Right hindlimb (tissue), 1 donor: ENCODE data around the gene ARHGAP40.

Source experiments
- DNase-seq: peaks from one replicate; pipeline ENCODE4 v3.0.0-alpha.2; 2018

The ARHGAP40 gene

DNA sequence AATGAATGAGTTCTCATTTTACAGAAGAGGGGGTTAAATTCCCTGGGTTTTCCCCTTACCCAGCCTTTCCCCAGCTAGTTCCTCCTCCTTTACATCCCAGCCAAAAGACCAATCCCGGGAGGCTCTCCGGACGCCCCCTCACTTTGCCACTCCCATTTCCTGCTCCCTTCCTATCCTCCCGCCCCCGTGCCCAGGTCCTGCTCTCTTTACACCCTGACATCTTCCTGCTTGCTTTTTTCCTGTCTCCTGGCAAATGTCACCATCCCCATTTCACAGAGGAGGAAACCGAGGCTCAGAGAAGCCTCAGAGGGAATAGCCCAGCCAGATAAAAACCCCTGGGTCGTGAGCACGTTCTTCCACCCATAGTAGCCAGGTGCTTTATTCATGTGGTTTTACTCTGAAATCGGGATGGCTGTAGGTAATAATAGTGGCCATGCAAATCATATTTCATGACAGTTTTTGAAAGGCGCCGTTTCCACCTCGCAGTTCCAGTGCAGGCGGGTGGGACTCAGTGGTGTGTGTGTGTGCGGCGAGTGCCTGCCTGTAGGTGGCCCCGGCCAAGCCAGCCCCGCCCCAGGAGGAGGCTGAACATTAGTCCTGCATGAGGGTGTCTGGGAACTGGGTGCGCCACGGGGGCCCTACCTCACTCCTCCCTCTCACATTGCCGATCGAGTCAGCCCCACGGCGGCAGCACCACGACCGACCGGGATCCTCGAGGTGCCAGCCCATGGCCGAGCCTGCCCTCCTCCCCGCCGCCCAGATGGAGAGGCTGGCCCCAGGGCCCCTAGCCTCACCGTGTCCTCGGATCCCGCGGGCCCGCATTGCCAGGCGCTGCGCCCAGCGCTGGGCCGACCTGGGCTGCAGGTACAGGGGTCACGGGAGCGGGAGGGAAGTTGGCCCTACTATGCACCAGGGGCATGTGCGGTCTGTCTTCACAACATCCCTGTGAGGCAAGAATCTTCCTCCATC is at the start of gene ARHGAP40:
TSS of gene ARHGAP40 (plus strand) at position 594 of the 969 bp plus-strand sequence.
- DNase-seq: peak; percentile 47

DNA sequence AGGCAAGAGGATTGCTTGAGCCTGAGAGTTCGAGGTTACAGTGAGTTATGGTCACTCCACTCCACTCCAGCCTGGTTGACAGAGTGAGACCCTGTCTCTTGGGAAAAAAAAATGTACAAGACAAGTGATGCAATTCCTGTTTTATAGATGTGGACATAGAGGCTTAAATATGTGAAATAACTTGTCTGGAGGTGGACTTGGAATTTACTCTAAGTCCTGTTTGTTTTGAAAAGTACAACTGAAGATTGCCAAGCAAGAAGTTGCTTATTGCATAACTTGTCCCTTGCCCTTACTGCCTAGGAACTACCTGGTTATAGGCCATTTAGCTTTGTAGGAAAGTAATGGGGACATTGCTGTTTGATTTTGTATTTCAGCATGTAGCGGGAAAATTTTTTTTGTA is 46.6 kb upstream of the ARHGAP40 start:
- no peak for DNase-seq

DNA sequence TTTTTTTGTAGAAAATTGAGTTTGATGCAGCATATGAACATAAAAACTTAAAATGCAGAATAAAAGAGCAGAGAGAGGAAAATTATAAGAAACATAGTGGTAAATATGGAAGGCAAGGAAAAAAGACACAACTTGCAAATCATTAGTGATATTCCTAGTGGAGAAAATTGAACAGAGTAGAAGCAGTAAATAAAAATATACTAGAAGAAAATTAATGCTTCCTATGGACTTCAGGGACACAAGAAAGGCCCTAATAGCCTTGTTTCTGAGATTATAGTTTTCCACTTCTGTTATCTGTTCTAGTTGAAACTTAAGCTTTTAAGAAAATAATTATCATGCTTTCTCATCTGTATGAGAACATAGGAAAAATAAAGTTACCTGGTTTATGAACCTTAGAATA is 46.2 kb upstream of the ARHGAP40 start:
- no peak for DNase-seq

DNA sequence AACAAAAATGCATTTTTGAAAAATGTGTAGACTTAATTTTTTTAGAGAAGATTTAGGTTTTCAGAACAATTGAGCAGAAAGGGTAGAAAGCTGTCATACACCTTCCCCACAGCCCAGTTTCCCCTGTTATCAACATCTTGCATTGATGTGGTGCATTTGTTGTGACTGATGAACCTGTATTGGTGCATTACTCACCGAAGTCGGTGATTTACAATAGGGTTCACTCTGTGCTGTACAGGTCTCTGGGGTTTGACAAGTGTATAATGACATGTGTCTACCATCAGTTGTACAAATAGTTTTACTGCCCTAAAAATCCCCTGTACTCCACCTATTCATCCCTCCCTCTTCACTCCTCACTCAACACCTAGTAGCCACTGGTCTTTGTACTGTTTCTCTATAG is 44.4 kb upstream of the ARHGAP40 start:
- DNase-seq: no peak

DNA sequence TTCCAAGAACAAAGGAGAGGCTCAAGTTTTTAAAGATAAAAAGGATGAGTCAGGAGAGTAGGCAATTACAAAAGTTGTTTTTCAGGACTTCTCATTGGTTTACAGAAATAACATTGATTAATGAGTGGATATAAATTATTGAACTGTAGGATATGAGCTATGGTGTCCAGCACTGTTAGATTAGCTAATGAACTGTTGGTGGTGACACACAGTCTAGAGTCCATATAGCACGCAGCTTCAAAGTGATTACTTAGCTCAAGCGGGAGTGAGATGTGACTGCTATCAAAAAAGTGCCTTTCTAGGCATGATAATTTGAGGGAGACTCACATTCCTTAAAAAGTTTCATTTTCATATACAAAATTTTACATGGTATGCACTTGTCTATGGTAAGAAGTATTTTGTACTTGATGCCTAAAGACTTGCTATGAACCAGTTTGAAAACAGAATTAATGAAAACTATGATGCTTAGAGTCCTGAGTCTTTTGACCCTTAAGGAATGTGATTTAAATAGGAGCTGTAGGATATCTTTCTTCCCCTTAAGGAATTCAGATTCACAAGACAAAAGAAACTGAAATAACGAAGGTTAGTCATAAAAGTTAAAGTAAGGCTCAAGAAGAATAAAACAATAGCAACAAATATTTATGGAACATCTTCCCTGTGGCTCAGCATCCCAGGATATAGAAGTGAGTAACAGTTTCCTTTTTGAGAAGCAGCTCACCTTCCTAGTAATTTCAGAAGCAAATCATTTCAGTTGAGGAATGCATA is 42.8 kb upstream of the ARHGAP40 start:
- no peak for DNase-seq

GRCh38 chr20:38559764-38560163 is 41.8 kb upstream of the ARHGAP40 start:
- DNase-seq: no peak

- no peak for DNase-seq
Measured at GRCh38 chr20:38563802-38564431, 37.7 kb upstream of the ARHGAP40 start.

- DNase-seq: no peak
Measured at GRCh38 chr20:38564680-38565079, 36.9 kb upstream of the ARHGAP40 start.

GRCh38 chr20:38566036-38566598 is 35.5 kb upstream of the ARHGAP40 start:
- DNase-seq: no peak

DNA sequence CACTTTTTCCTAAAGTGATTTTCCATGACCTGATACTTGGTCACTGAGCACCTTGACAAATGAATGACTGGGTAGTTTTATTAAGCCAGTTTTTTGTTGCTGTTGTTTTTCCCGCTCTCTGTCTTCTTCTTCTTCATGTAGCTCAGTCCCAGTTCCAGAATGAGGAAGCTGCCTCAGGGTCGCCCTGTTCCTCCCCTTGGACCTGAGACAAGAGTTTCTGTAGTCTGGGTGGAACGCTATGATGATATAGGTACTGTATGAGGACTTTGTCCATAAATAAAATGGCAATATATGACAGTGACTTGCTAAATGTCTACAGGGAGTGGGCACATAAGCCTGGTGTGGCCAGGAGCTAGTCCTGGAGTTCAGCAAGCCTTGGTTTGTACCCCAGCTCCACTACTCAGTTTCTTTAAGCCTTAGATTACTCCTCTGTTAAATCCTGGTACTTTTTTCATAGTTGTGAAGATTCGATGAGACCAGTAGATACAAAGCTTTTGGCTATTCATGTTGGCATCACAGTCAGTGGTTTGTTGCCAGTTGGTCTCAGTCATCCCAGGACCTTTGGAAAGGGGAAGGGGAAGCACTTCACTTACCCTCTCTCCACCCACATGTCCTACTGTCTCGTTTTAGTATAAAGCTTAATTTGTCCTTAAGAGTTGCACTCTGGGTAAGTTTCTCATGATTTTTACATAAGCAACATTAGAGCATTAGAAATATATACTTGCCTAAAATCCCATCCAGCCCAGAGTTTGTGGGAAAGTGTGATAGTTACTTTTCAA is 31.7 kb upstream of the ARHGAP40 start:
- DNase-seq: no peak

GRCh38 chr20:38573413-38573812 is 28.2 kb upstream of the ARHGAP40 start:
- peak; percentile 68 for DNase-seq

- peak; percentile 68 for DNase-seq
Measured at GRCh38 chr20:38579219-38579910, 22.2 kb upstream of the ARHGAP40 start.

DNA sequence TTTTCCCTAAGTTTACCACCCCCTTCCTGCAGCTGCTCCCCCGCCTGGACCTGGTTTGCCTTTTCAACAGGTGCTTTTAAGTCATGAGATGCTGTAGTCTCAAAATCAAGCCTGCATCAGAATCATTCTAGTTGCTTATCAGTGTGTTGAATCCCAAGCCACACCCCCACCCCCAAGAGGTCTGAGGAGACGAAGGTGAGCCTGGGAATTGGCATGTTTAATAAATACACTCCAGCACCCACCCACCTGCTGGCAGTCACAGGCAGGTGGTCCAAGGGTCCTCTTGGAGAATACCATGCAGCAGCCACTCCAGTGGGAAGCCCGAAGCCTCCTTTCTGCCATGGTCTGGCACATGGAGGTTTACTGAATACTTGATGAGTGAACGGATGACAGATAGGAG is 21.7 kb upstream of the ARHGAP40 start:
- no peak for DNase-seq

DNA sequence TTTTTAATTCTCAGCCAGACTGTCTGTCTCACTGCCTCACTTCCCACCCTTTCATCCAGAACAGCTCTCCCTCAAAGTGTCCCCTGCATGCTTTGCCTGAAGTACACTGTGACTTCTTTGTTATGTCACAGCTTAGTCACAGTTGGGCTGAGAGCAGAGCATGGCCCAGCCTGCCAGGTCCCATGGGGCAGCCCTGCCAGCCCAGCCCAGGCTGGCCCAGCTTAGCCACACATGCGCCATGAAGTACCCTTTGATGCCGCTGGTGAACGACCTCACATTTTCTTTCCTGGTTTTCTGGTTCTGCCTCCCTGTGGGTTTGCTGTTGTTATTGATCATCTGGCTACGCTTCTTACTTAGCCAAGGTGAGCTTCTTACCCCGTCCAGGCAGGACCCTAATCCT is 20.6 kb upstream of the ARHGAP40 start, which contains the start of gene ADIG:
TSS of gene ADIG (plus strand) at position 185 of the 400 bp plus-strand sequence. CDS start at position 239, 54 bp downstream.
- no peak for DNase-seq

DNA sequence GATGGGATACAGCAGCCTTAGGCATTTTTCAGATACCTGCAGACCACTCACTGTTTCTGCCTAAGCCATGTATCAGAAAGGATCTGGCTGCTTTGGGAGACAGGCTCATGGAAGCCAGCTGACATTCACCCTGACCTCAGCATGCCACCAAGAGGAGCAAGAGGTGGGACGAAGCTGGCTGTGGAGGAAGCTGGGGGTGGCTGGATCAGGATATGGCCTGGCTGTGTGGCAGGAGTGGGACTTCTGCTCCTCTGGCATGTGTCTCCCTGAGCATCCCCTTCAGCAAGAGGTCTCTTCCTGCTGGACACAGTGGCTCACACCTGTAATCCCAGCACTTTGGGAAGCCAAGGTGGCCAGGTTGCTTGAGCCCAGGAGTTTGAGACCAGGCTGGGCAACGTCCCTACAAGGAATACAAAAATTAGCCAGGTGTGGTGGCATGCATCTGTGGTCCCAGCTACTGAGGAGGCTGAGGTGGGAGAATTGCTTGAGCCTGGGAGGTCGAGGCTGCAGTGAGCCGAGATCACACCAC is 19.7 kb upstream of the ARHGAP40 start:
- DNase-seq: no peak

- DNase-seq: no peak
Measured at GRCh38 chr20:38583306-38583705, 18.3 kb upstream of the ARHGAP40 start.

DNA sequence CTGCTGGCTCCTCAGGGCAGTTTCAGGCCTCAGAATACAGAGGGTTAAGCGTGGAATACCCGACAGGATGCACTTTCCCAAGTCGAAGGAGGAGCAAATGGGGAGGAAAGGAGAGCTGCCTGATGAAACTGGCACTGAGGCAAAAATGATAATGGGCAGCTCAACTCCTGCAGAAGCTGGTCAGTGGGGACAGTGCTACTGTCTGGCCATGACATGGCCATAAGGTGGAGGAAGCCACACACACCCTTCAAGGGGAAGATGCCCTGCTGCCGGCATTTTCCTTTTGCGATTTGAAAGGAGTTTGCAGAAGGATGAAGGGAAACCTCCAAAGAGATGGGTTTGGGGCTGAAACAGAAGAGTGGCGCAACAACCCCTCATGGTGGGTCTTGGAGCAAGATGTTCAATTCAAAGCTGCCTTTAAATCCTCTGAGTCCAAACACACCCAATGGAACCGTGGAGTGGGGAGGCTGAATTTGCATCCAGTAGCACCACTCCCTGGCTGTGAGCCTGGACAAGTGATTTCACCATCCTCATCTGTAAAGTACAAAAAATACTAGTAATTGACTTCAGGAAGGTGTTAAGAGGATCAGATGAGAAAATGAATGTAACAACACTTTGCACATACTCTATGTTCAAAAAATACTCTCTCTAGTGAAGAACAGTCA is 17.4 kb upstream of the ARHGAP40 start:
- no peak for DNase-seq

- no peak for DNase-seq
Measured at GRCh38 chr20:38585404-38586180, 16.0 kb upstream of the ARHGAP40 start.

DNA sequence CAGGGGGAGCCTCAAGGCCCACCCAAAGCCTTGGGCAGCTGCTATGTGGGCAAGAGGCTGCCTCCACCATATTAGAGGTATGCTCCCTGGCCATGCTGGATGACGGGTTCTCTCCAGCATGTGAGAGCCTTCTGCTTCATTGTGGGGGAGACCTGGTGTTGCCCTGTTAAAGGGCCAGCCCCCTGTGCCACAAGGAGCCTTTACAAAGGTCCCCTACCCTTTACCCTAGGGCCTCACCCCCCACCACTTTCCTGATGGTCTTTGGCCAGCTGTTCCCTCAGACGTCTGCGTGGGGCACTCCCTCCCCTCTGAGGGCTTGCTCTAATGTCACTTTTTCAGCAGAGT is 15.5 kb upstream of the ARHGAP40 start:
- DNase-seq: no peak

DNA sequence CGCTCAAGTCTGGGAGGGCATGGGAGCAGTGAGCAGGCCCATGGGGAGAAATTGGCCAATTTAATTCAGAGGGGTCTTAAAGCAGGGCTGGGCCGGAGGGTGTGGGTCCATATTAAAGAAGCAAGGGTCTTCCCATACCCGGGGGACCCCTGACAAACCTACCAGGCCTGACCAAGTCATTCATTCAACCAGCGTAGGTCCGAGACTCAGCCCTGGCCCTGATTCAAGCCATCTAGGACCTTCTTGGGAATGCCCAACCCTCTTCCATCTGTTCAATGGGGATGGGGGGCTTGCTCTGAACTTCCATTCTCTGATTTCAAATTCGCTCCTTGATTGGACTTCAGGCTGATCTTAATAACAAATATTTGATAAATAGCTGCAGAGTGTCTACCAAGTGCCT is 13.3 kb upstream of the ARHGAP40 start:
- no peak for DNase-seq
